Esophagus (tissue), 2 donors: ENCODE measurements around the gene SPEM1. TPM values are rescaled to one million over a fixed set of nuclear protein-coding genes. Genes with fewer than 3 reads are reported as not detected.

Source experiments
- H3K27ac ChIP-seq, 2 donors: one replicate each; pipeline ENCODE4 v1.5.1; 2013; ENCODE audit warnings: low read depth in 2 of 2, mild to moderate bottlenecking in 2 of 2, inconsistent platforms in 1 of 2, low read length in 1 of 2, moderate library complexity in 1 of 2
- H3K27me3 ChIP-seq, 2 donors: one replicate each; pipeline ENCODE4 v1.6.1; 2013; ENCODE audit warnings: low read length in 2 of 2, control low read depth in 1 of 2, mild to moderate bottlenecking in 1 of 2; ENCODE audit not compliant: insufficient read depth in 2 of 2, control insufficient read depth in 1 of 2
- H3K36me3 ChIP-seq, 2 donors: one replicate each; pipeline ENCODE4 v1.6.1; 2013; ENCODE audit warnings: low read length in 1 of 2; ENCODE audit not compliant: control insufficient read depth in 2 of 2, insufficient read depth in 2 of 2
- H3K4me1 ChIP-seq, 2 donors: one replicate each; pipeline ENCODE4 v1.6.1; 2013; ENCODE audit warnings: low read length in 1 of 2; ENCODE audit not compliant: control insufficient read depth in 2 of 2, insufficient read depth in 2 of 2
- H3K4me3 ChIP-seq, 2 donors: one replicate each; pipeline ENCODE4 v1.5.1; 2013; ENCODE audit warnings: low read length in 2 of 2, mild to moderate bottlenecking in 2 of 2, low read depth in 1 of 2, moderate library complexity in 1 of 2
- H3K9me3 ChIP-seq, 2 donors: one replicate each; pipeline ENCODE4 v1.6.1; 2013; ENCODE audit warnings: mild to moderate bottlenecking in 2 of 2, low read depth in 1 of 2, low read length in 1 of 2, moderate library complexity in 1 of 2; ENCODE audit not compliant: control insufficient read depth in 2 of 2, insufficient read depth in 1 of 2
- WGBS, 2 donors: extraction: QIAGEN DNeasy Blood & Tissue Kit; methylation state at CpG; one replicate each; pipeline ENCODE4 v1.1.7; 2013; 5-methylcytosine and 5-hydroxymethylcytosine counted together
- polyA plus RNA-seq, 2 donors: library from polyadenylated mRNA; stranded (reverse); fragments of 200-250 nt; gene quantifications; one replicate each; pipeline ENCODE4 v1.2.3, GENCODE V29; 2013
- donor health status: healthy with polysubstance abuse.
- donor health status: Bipolar disorder and iron deficiency.

SPEM1 gene
- polyA plus RNA-seq, 2 donors: not detected

GRCh38 chr17:7407485-7408251, 12.5 kb upstream of the SPEM1 start, which contains the start of gene NLGN2:
TSS of gene NLGN2 (plus strand) at chr17:7407845. CDS start at chr17:7408256, 411 bp downstream.
- H3K4me1 ChIP-seq: peaks cover 2 to 6% of the 10 kb centered on the region in 2 donors
- WGBS, 2 donors: 52 to 61% methylated on average over 10 to 11 of the region's 12 CpGs
- H3K27me3 ChIP-seq: no peaks in the 10 kb centered on the region
- H3K9me3 ChIP-seq: no peaks in the 10 kb centered on the region
- no peak within 1 kb of the TSS for H3K27ac ChIP-seq
- peaks cover 0 to 7% of the 10 kb centered on the region in 2 donors for H3K36me3 ChIP-seq
- no peak within 1 kb of the TSS for H3K4me3 ChIP-seq

- Histone ChIP-seq H3K27ac (no peak overlapping the region), H3K4me1 (peaks cover 0 to 2% of the 10 kb centered on the region in 2 donors), H3K9me3 (no peaks in the 10 kb centered on the region), H3K27me3 (no peaks in the 10 kb centered on the region), H3K4me3 (no peak overlapping the region), H3K36me3 (peaks cover 0 to 7% of the 10 kb centered on the region in 2 donors)
- 70 to 78% methylated on average over 41 to 58 of the region's 58 CpGs for WGBS, 2 donors
These were observed 11.8 kb upstream of the SPEM1 start for GRCh38 chr17:7408252-7408727.

GRCh38 chr17:7408863-7409262, 11.3 kb upstream of the SPEM1 start:
- Histone ChIP-seq H3K36me3 (peaks cover 0 to 7% of the 10 kb centered on the region in 2 donors), H3K27ac (no peak overlapping the region), H3K4me1 (peaks cover 0 to 2% of the 10 kb centered on the region in 2 donors), H3K9me3 (no peaks in the 10 kb centered on the region), H3K27me3 (no peaks in the 10 kb centered on the region), H3K4me3 (no peak overlapping the region)
- WGBS, 2 donors: 73 to 75% methylated on average over 6 of the region's 6 CpGs

GRCh38 chr17:7409716-7410115, 10.4 kb upstream of the SPEM1 start:
- no peaks in the 10 kb centered on the region for H3K9me3 ChIP-seq
- H3K4me1 ChIP-seq: peaks cover 0 to 2% of the 10 kb centered on the region in 2 donors
- 90 to 91% methylated on average over 6 of the region's 6 CpGs for WGBS, 2 donors
- H3K36me3 ChIP-seq: peaks cover 0 to 7% of the 10 kb centered on the region in 2 donors
- no peak overlapping the region for H3K4me3 ChIP-seq
- no peak overlapping the region for H3K27ac ChIP-seq
- no peaks in the 10 kb centered on the region for H3K27me3 ChIP-seq

GRCh38 chr17:7410634-7411426, 9.3 kb upstream of the SPEM1 start:
- 84 to 90% methylated on average over 25 of the region's 25 CpGs for WGBS, 2 donors
- no peaks in the 10 kb centered on the region for H3K27me3 ChIP-seq
- peaks cover 0 to 7% of the 10 kb centered on the region in 2 donors for H3K36me3 ChIP-seq

GRCh38 chr17:7411427-7411750, 8.7 kb upstream of the SPEM1 start:
- no peaks in the 10 kb centered on the region for H3K27me3 ChIP-seq
- no peak overlapping the region for H3K27ac ChIP-seq
- WGBS, 2 donors: 93 to 94% methylated on average over 5 to 8 of the region's 8 CpGs
- peaks cover 0 to 7% of the 10 kb centered on the region in 2 donors for H3K36me3 ChIP-seq
- no peak overlapping the region for H3K4me3 ChIP-seq
- H3K9me3 ChIP-seq: no peaks in the 10 kb centered on the region
- no peaks in the 10 kb centered on the region for H3K4me1 ChIP-seq

More at GRCh38 chr17:7410634-7411426, 9.3 kb upstream of the SPEM1 start:
- Histone ChIP-seq H3K27ac (no peak overlapping the region), H3K4me3 (no peak overlapping the region), H3K9me3 (no peaks in the 10 kb centered on the region), H3K4me1 (no peaks in the 10 kb centered on the region)

- no peaks in the 10 kb centered on the region for H3K27me3 ChIP-seq
- H3K4me1 ChIP-seq: no peaks in the 10 kb centered on the region
- 70 to 71% methylated on average over 6 of the region's 6 CpGs for WGBS, 2 donors
- peaks cover 0 to 7% of the 10 kb centered on the region in 2 donors for H3K36me3 ChIP-seq
- no peak overlapping the region for H3K4me3 ChIP-seq
- H3K9me3 ChIP-seq: no peaks in the 10 kb centered on the region
- no peak overlapping the region for H3K27ac ChIP-seq
These were observed 6.7 kb upstream of the SPEM1 start for GRCh38 chr17:7413346-7413985.

GRCh38 chr17:7414837-7415236, 5.3 kb upstream of the SPEM1 start:
- 81 to 85% methylated on average over 14 of the region's 14 CpGs for WGBS, 2 donors
- Histone ChIP-seq H3K27ac (no peak overlapping the region), H3K27me3 (no peaks in the 10 kb centered on the region), H3K4me3 (no peak overlapping the region), H3K9me3 (no peaks in the 10 kb centered on the region), H3K4me1 (no peaks in the 10 kb centered on the region), H3K36me3 (no peaks in the 10 kb centered on the region)

- H3K9me3 ChIP-seq: no peaks in the 10 kb centered on the region
- H3K27me3 ChIP-seq: no peaks in the 10 kb centered on the region
- no peaks in the 10 kb centered on the region for H3K4me1 ChIP-seq
- H3K27ac ChIP-seq: no peak overlapping the region
- H3K4me3 ChIP-seq: no peak overlapping the region
- H3K36me3 ChIP-seq: no peaks in the 10 kb centered on the region
- WGBS, 2 donors: 82 to 83% methylated on average over 23 of the region's 23 CpGs
These were observed 4.3 kb upstream of the SPEM1 start for GRCh38 chr17:7415784-7416183.
